Endothelial cell (in vitro differentiated cells): Measurements from ENCODE around the gene MYLK3. TPM values are rescaled to one million over a fixed set of nuclear protein-coding genes. Genes with fewer than 3 reads are reported as not detected.

Source experiments
- DNase-seq: peaks from one replicate; pipeline ENCODE4 v3.0.0; 2021; ENCODE audit warnings: low spot score
- H3K27ac Mint-ChIP-seq: one replicate; pipeline ENCODE4 v1.8.0; 2021; ENCODE audit warnings: mixed read lengths, inconsistent platforms; ENCODE audit not compliant: unreplicated experiment
- H3K27me3 Mint-ChIP-seq: one replicate; pipeline ENCODE4 v1.8.0; 2021; ENCODE audit warnings: mild to moderate bottlenecking, moderate library complexity, mixed read lengths, inconsistent platforms; ENCODE audit not compliant: unreplicated experiment
- H3K36me3 Mint-ChIP-seq: one replicate; pipeline ENCODE4 v1.8.0; 2021; ENCODE audit warnings: mild to moderate bottlenecking, low read depth, mixed read lengths, inconsistent platforms; ENCODE audit not compliant: unreplicated experiment
- H3K4me1 Mint-ChIP-seq: one replicate; pipeline ENCODE4 v1.8.0; 2021; ENCODE audit warnings: mild to moderate bottlenecking, mixed read lengths, inconsistent platforms; ENCODE audit not compliant: unreplicated experiment
- H3K4me3 Mint-ChIP-seq: one replicate; pipeline ENCODE4 v1.8.0; 2021; ENCODE audit warnings: mild to moderate bottlenecking, mixed read lengths, inconsistent platforms; ENCODE audit not compliant: unreplicated experiment
- H3K9me3 Mint-ChIP-seq: one replicate; pipeline ENCODE4 v1.8.0; 2021; ENCODE audit warnings: mixed read lengths, inconsistent platforms; ENCODE audit not compliant: unreplicated experiment
- total RNA-seq: library from RNA; stranded (reverse); fragmentation: NEBNext Ultra II Directional; extraction: Animal tissue kit (Norgen Biotek cat#: 25700); gene quantifications from one replicate; pipeline ENCODE4 v1.2.1, GENCODE V29; 2021; ENCODE audit not compliant: unreplicated experiment
- TF ChIP-seq, protein P1 (sequence below): fragments of 200-600 bp; sonication (generic); IDR thresholded peaks from one replicate; pipeline ENCODE4 v1.5.0; 2021; ENCODE audit warnings: antibody characterized with exemption; ENCODE audit not compliant: unreplicated experiment

The MYLK3 gene
- total RNA-seq, 1 donor from 2014 or later, result 0.95 TPM

DNA sequence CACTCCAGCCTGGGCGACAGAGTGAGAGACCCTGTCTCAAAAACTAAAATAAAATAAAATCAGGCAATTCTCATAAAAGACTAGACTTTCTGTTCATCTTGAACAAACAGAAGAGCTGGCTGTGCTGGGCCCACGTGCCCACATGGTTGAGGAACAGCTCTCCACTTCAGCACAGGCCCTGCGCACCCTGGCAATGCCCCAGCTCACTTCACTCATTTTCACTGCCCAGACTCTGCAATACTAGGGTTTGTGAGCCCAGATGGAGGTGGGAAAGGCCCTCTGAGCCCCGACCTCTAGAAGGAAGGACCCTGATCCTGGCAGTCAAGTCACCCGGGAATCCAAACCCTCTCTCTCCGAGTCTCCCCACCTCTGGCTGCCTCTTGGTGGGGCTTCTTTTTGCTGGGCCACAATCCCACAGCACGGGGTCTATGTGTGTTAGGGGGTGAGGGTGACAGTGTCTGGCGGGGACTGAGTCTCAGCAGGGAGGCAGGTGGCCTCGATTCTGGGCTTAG is 14.8 kb downstream of the MYLK3 start:
- Mint-ChIP-seq H3K4me3 (no peak overlapping the region), H3K36me3 (no peaks in the 10 kb centered on the region), H3K27ac (no peak overlapping the region), H3K9me3 (no peaks in the 10 kb centered on the region), H3K4me1 (no peaks in the 10 kb centered on the region), H3K27me3 (peaks cover 8% of the 10 kb centered on the region)
- TF ChIP-seq, protein P1, sequence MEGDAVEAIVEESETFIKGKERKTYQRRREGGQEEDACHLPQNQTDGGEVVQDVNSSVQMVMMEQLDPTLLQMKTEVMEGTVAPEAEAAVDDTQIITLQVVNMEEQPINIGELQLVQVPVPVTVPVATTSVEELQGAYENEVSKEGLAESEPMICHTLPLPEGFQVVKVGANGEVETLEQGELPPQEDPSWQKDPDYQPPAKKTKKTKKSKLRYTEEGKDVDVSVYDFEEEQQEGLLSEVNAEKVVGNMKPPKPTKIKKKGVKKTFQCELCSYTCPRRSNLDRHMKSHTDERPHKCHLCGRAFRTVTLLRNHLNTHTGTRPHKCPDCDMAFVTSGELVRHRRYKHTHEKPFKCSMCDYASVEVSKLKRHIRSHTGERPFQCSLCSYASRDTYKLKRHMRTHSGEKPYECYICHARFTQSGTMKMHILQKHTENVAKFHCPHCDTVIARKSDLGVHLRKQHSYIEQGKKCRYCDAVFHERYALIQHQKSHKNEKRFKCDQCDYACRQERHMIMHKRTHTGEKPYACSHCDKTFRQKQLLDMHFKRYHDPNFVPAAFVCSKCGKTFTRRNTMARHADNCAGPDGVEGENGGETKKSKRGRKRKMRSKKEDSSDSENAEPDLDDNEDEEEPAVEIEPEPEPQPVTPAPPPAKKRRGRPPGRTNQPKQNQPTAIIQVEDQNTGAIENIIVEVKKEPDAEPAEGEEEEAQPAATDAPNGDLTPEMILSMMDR, result no peak
- DNase-seq, result no peak

DNA sequence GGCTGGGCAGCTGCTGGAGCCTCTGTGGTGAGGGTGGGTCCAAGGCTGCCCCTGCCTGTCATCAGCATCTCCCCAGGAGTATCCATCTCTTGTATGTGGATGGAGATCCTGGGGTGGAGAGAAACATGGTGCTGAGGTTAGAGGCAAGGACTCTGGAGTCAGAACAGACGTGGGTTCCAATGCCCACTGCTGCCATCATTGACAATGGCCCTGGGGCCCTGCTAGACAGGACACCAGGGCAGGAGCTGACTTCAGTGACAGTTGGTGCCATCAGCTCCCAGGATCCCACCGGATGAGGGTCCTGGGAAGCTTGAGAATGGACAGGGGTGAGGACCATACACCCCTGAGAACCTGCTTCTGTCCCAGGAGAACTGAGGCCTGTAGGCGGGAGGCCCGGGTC is 15.6 kb downstream of the MYLK3 start:
- Mint-ChIP-seq H3K9me3 (no peaks in the 10 kb centered on the region), H3K36me3 (no peaks in the 10 kb centered on the region), H3K27me3 (peaks cover 8% of the 10 kb centered on the region), H3K4me3 (no peak overlapping the region), H3K27ac (no peak overlapping the region), H3K4me1 (no peaks in the 10 kb centered on the region)
- DNase-seq, result no peak
- TF ChIP-seq, protein P1, result no peak

DNA sequence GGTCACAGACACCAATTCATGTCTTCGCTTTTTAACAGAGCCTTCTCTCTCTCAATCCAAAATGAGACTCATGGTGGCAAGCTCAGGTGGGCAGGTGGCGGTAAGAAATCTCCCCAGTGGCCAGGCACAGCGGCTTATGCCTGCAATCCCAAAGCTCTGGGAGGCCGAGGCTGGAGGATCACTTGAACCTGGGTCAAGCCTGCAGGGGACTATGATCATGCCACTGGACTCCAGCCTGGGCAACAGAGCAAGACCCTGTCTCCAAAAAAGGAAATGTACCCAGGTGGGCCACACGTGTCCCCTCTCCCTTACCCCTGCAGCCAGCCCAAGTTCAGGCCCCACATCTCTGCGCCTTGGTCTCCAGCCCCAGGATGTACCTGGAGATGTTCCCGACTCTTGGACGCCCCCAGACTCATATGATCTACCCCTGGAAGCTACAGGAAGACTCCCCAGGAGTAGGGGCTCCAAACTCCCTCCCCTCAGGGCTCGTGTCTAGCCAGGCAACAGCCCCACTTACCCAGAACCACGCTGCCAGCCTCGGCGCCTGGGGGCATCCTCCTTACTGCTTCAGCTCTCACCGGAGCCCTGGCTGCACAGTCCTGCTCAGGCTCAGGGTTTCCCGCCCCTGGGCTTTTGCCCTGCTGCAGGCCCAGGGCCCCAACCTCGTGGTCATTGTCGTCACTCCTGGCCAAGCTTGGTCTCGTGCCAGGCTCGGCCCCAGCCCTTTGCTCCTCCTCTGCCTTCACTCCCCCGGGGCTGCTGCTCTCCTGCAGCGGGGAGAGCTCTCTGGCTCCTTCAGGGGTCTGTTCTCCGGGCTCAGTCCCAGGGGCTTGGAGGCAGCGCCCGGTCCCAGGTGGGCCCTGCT is 16.2 kb downstream of the MYLK3 start:
- H3K4me3 Mint-ChIP-seq, result no peak overlapping the region
- H3K27me3 Mint-ChIP-seq, result peaks cover 5% of the 10 kb centered on the region
- no peak for DNase-seq
- H3K27ac Mint-ChIP-seq, result no peak overlapping the region
- no peaks in the 10 kb centered on the region for H3K4me1 Mint-ChIP-seq
- no peaks in the 10 kb centered on the region for H3K36me3 Mint-ChIP-seq
- H3K9me3 Mint-ChIP-seq, result no peaks in the 10 kb centered on the region
- TF ChIP-seq, protein P1, result no peak

DNA sequence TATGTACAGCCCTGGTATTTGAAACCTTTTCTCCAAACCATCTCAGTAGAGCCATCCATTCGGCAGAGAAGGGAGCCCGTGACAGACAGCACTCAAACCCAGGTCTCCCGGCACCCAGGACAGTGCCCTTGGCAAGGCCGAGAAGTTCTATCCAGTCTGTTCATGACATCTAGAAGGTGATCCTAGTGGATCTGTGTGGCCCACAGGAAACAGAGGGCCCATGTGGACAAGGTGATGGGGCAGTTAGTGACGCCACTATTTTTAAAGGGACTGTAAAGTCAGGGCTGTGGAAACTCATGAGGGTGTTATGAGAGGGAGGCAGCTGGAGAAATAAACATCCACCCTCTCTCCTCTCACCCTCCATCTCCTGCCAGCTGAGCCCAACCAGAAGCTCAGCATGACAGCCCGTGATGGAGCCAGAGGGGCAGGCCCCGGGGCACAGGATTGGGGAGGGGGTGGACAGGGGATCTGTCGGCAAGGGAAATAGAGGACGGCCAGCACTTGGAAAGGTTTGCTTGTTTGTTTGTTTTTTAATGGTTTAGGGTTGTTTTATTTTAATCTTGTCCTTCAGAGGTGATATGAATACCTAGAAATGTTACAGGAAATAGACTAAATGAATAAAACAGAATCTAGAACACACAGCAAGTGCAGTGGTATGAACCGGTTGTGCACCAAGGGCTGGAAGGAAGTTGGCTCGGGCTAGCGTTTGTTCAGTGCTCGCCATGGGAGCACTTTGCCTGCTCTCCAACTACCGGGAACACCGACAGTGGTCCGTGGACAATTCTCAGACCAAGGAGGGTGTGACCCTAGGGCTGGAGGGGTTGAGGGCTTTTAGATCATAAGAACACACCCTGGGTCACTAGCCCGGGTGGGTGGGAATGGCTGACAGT is 17.1 kb downstream of the MYLK3 start:
- TF ChIP-seq, protein P1, result no peak
- Mint-ChIP-seq H3K36me3 (no peaks in the 10 kb centered on the region), H3K9me3 (no peaks in the 10 kb centered on the region), H3K4me1 (no peaks in the 10 kb centered on the region), H3K27me3 (peaks cover 5% of the 10 kb centered on the region), H3K27ac (no peak overlapping the region), H3K4me3 (no peak overlapping the region)
- DNase-seq, result no peak
